Body of pancreas (tissue), 4 donors: ENCODE results near the gene NXT1.

Experiments used
- CTCF ChIP-seq, 7 experiments: fragments of 450-650 bp in 4 of 7; fragments of 200-600 bp in 3 of 7; sonication (generic) in 3 of 7; IDR thresholded peaks; one replicate each; pipeline ENCODE4 v1.5.1; 2016 to 2019; ENCODE audit warnings: antibody characterized with exemption in 7 of 7
- POLR2A ChIP-seq, 3 donors: fragments of 450-650 bp; IDR thresholded peaks; one replicate each; pipeline ENCODE4 v1.6.1; 2016; ENCODE audit warnings: antibody characterized with exemption in 3 of 3, mild to moderate bottlenecking in 2 of 3

GRCh38 chr20:23387118-23387443 is 36.5 kb downstream of the NXT1 start:
- TF ChIP-seq POLR2A (IDR thresholded peaks at IDR 0.05) (no peak), CTCF (IDR thresholded peaks at IDR 0.05) (no peak)
